H9 (cell line): ENCODE results near the gene KRTAP1-1. TPM values are rescaled to one million over a fixed set of nuclear protein-coding genes. Genes with fewer than 3 reads are reported as not detected.

Source experiments
- DNase-seq: peaks from one replicate; pipeline ENCODE4 v3.0.0-alpha.2; 2017
- H2AFZ ChIP-seq: one replicate; pipeline ENCODE4 v1.6.1; 2013; ENCODE audit warnings: mild to moderate bottlenecking, low read length, control low read depth, moderate library complexity
- H2AK5ac ChIP-seq: 2 replicates; pipeline ENCODE4 v1.6.1; 2013; ENCODE audit warnings: low read length, control low read depth, mixed read lengths; ENCODE audit not compliant: insufficient read length
- H2BK120ac ChIP-seq: one replicate; pipeline ENCODE4 v1.6.1; 2013; ENCODE audit warnings: low read depth, mild to moderate bottlenecking, low read length, control low read depth, inconsistent platforms; ENCODE audit not compliant: poor library complexity, severe bottlenecking
- H2BK12ac ChIP-seq: 2 replicates; pipeline ENCODE4 v1.6.1; 2013; ENCODE audit warnings: low read length, control low read depth, mixed read lengths, low read depth; ENCODE audit not compliant: insufficient read length
- H2BK15ac ChIP-seq: 2 replicates; pipeline ENCODE4 v1.6.1; 2013; ENCODE audit warnings: low read depth, low read length, control low read depth
- H2BK20ac ChIP-seq: one replicate; pipeline ENCODE4 v1.6.1; 2013; ENCODE audit warnings: low read depth, mild to moderate bottlenecking, low read length, control low read depth, inconsistent platforms; ENCODE audit not compliant: poor library complexity, severe bottlenecking
- H2BK5ac ChIP-seq: 2 replicates; pipeline ENCODE4 v1.6.1; 2013; ENCODE audit warnings: low read length, control low read depth, mixed read lengths; ENCODE audit not compliant: insufficient read length
- H3K14ac ChIP-seq: 2 replicates; pipeline ENCODE4 v1.6.1; 2013; ENCODE audit warnings: low read length, control low read depth; ENCODE audit not compliant: insufficient read depth
- H3K18ac ChIP-seq: 2 replicates; pipeline ENCODE4 v1.6.1; 2013; ENCODE audit warnings: low read depth, mild to moderate bottlenecking, mixed read lengths, low read length, control low read depth; ENCODE audit not compliant: insufficient read length
- H3K23ac ChIP-seq: 2 replicates; pipeline ENCODE4 v1.6.1; 2013; ENCODE audit warnings: low read length, control low read depth, mixed read lengths, low read depth; ENCODE audit not compliant: insufficient read length
- H3K23me2 ChIP-seq: 2 replicates; pipeline ENCODE4 v1.6.1; 2013; ENCODE audit warnings: low read depth, mild to moderate bottlenecking, mixed read lengths, low read length, control low read depth; ENCODE audit not compliant: insufficient read length, poor library complexity, severe bottlenecking
- H3K27ac ChIP-seq: 2 replicates; pipeline ENCODE4 v1.5.1; 2013; ENCODE audit warnings: low read length, control low read depth, mixed read lengths, low read depth; ENCODE audit not compliant: insufficient read length
- H3K27me3 ChIP-seq: 2 replicates; pipeline ENCODE4 v1.6.1; 2013; ENCODE audit warnings: low read length, control low read depth, inconsistent platforms; ENCODE audit not compliant: insufficient read depth
- H3K4ac ChIP-seq: 2 replicates; pipeline ENCODE4 v1.6.1; 2013; ENCODE audit warnings: low read depth, mild to moderate bottlenecking, control low read depth, inconsistent platforms, low read length, moderate library complexity
- H3K4me1 ChIP-seq: 2 replicates; pipeline ENCODE4 v1.6.1; 2013; ENCODE audit warnings: low read length, control low read depth, inconsistent platforms; ENCODE audit not compliant: insufficient read depth
- H3K4me2 ChIP-seq: 2 replicates; pipeline ENCODE4 v1.6.1; 2013; ENCODE audit warnings: low read length, control low read depth, mixed read lengths; ENCODE audit not compliant: insufficient read length, insufficient read depth
- H3K56ac ChIP-seq: 2 replicates; pipeline ENCODE4 v1.6.1; 2013; ENCODE audit warnings: low read depth, mild to moderate bottlenecking, mixed read lengths, low read length, control low read depth; ENCODE audit not compliant: insufficient read length
- H3K79me1 ChIP-seq: 2 replicates; pipeline ENCODE4 v1.6.1; 2013; ENCODE audit warnings: low read depth, mild to moderate bottlenecking, moderate library complexity, low read length, control low read depth, inconsistent platforms; ENCODE audit not compliant: insufficient read depth, poor library complexity, severe bottlenecking
- H3K79me2 ChIP-seq: 2 replicates; pipeline ENCODE4 v1.6.1; 2013; ENCODE audit warnings: low read length, control low read depth, inconsistent platforms; ENCODE audit not compliant: insufficient read depth
- H3K9ac ChIP-seq: 2 replicates; pipeline ENCODE4 v1.6.1; 2013; ENCODE audit warnings: low read length, control low read depth, mixed read lengths; ENCODE audit not compliant: insufficient read length; ENCODE audit errors: extremely low read depth
- H3K9me3 ChIP-seq: one replicate; pipeline ENCODE4 v1.6.1; 2013; ENCODE audit warnings: low read depth, low read length, inconsistent platforms; ENCODE audit not compliant: control insufficient read depth
- H3T11ph ChIP-seq: one replicate; pipeline ENCODE4 v1.6.1; 2013; ENCODE audit warnings: mild to moderate bottlenecking, low read length, control low read depth, inconsistent platforms
- H4K20me1 ChIP-seq: one replicate; pipeline ENCODE4 v1.6.1; 2013; ENCODE audit not compliant: control insufficient read depth, insufficient read length, insufficient read depth
- H4K5ac ChIP-seq: 2 replicates; pipeline ENCODE4 v1.6.1; 2013; ENCODE audit warnings: low read depth, mild to moderate bottlenecking, mixed read lengths, low read length, control low read depth; ENCODE audit not compliant: insufficient read length
- H4K8ac ChIP-seq: replicated peaks from 2 replicates; pipeline ENCODE4 v1.6.1; 2013; ENCODE audit warnings: low read length, control low read depth, mixed read lengths, low read depth; ENCODE audit not compliant: insufficient read length
- H4K91ac ChIP-seq: 2 replicates; pipeline ENCODE4 v1.6.1; 2013; ENCODE audit warnings: low read depth, mild to moderate bottlenecking, moderate library complexity, mixed read lengths, low read length, control low read depth; ENCODE audit not compliant: insufficient read length
- H3K27ac Mint-ChIP-seq, 3 experiments: 2 replicates in 2 of 3; 3 replicates in 1 of 3; pipeline ENCODE4 v1.8.0; 2020 to 2021; ENCODE audit warnings: mixed read lengths in 3 of 3, mild to moderate bottlenecking in 1 of 3, moderate library complexity in 1 of 3
- H3K27me3 Mint-ChIP-seq: 2 replicates; pipeline ENCODE4 v1.8.0; 2021; ENCODE audit warnings: low read depth, mild to moderate bottlenecking, moderate library complexity, mixed read lengths
- H3K36me3 Mint-ChIP-seq, 3 experiments: 2 replicates in 2 of 3; 3 replicates in 1 of 3; pipeline ENCODE4 v1.8.0; 2020 to 2021; ENCODE audit warnings: low read depth in 3 of 3, mixed read lengths in 3 of 3; ENCODE audit not compliant: insufficient read depth in 1 of 3
- H3K4me1 Mint-ChIP-seq, 2 experiments: 2 replicates each; pipeline ENCODE4 v1.8.0; 2020; ENCODE audit warnings: mixed read lengths in 2 of 2
- H3K4me3 Mint-ChIP-seq, 2 experiments: 2 replicates in 1 of 2; 3 replicates in 1 of 2; pipeline ENCODE4 v1.8.0; 2020 to 2021; ENCODE audit warnings: mild to moderate bottlenecking in 2 of 2, mixed read lengths in 2 of 2, moderate library complexity in 1 of 2
- H3K9me3 Mint-ChIP-seq, 2 experiments: 2 replicates in 1 of 2; 3 replicates in 1 of 2; pipeline ENCODE4 v1.8.0; 2020; ENCODE audit warnings: mild to moderate bottlenecking in 2 of 2, mixed read lengths in 2 of 2, moderate library complexity in 1 of 2
- WGBS: extraction: QIAGEN DNeasy Blood & Tissue Kit; methylation state at CpG from one replicate; pipeline ENCODE4 v1.1.7; 2013; ENCODE audit warnings: missing lambda C conversion rate, low lambda C conversion rate, mixed read lengths; ENCODE audit not compliant: insufficient read length; ENCODE audit errors: extremely low coverage; 5-methylcytosine and 5-hydroxymethylcytosine counted together
- total RNA-seq: library from RNA; stranded (reverse); gene quantifications from 2 replicates; pipeline ENCODE4 v1.2.1, GENCODE V29; 2021
- TF ChIP-seq, protein P1 (sequence below): fragments of 200-600 bp; sonication (generic); conservative IDR thresholded peaks from 3 replicates; pipeline ENCODE4 v1.8.0; 2021; ENCODE audit warnings: antibody characterized with exemption, mild to moderate bottlenecking

KRTAP1-1 gene
- total RNA-seq, 1 experiment from 2014 or later = not detected

DNA sequence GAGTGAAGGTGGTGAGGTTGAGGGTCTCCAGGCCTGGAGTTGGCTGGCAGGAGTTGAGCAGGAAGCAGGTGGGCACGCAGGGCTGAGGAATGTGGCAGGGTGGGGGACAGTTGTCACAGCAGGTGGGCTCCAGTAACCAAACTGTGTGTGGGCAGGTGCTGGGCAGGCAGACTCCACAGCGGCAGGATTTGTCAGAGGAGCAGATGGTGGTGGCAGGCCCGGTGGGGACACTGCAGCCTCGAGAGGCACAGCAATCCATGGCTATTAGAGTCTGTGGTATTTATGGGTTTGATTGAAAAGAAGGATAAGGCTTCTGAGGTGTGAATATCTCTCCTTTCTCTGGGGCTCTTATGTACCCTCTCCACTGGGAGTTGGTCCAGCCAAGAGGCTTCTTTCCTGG lies 47.4 kb downstream of the KRTAP1-1 start, which contains the start of gene KRTAP3-3:
TSS of gene KRTAP3-3 (minus strand) at position 326 of the 400 bp plus-strand sequence. CDS start at position 259, 67 bp downstream.
- Histone ChIP-seq H2BK5ac (no peak within 1 kb of the TSS), H3K79me2 (no peaks in the 10 kb centered on the region), H3K9ac (no peak within 1 kb of the TSS), H4K20me1 (no peaks in the 10 kb centered on the region), H2BK120ac (no peak within 1 kb of the TSS), H3K27ac (no peak within 1 kb of the TSS), H3K4ac (no peak within 1 kb of the TSS), H2BK20ac (no peak within 1 kb of the TSS), H2BK12ac (no peak within 1 kb of the TSS), H3T11ph (no peak within 1 kb of the TSS), H3K18ac (no peak within 1 kb of the TSS), H3K23ac (no peak within 1 kb of the TSS), H3K4me2 (no peak within 1 kb of the TSS), H4K8ac (no peak within 1 kb of the TSS), H3K4me1 (no peaks in the 10 kb centered on the region), H3K56ac (no peak within 1 kb of the TSS), H2AK5ac (no peak within 1 kb of the TSS), H3K23me2 (no peaks in the 10 kb centered on the region), H2BK15ac (no peak within 1 kb of the TSS), H4K91ac (no peak within 1 kb of the TSS), H3K14ac (no peak within 1 kb of the TSS), H3K9me3 (no peaks in the 10 kb centered on the region), H3K27me3 (no peaks in the 10 kb centered on the region), H3K79me1 (no peaks in the 10 kb centered on the region), H2AFZ (no peak within 1 kb of the TSS), H4K5ac (no peak within 1 kb of the TSS)
- H3K4me1 Mint-ChIP-seq = peaks cover 0 to 3% of the 10 kb centered on the region in 2 experiments; a peak in 1 of 4 replicates
- no peaks in the 10 kb centered on the region; the same call in 1 of the 2 replicates for H3K27me3 Mint-ChIP-seq
- H3K4me3 Mint-ChIP-seq = no peak within 1 kb of the TSS
- no CpG with 5 or more reads among the region's 4 CpGs for WGBS
- H3K27ac Mint-ChIP-seq = peak within 1 kb of the TSS in 2 of 3 experiments; percentile 66 to 84; a peak in 4 of 7 replicates
- H3K9me3 Mint-ChIP-seq = no peaks in the 10 kb centered on the region
- DNase-seq = no peak
- TF ChIP-seq, protein P1, sequence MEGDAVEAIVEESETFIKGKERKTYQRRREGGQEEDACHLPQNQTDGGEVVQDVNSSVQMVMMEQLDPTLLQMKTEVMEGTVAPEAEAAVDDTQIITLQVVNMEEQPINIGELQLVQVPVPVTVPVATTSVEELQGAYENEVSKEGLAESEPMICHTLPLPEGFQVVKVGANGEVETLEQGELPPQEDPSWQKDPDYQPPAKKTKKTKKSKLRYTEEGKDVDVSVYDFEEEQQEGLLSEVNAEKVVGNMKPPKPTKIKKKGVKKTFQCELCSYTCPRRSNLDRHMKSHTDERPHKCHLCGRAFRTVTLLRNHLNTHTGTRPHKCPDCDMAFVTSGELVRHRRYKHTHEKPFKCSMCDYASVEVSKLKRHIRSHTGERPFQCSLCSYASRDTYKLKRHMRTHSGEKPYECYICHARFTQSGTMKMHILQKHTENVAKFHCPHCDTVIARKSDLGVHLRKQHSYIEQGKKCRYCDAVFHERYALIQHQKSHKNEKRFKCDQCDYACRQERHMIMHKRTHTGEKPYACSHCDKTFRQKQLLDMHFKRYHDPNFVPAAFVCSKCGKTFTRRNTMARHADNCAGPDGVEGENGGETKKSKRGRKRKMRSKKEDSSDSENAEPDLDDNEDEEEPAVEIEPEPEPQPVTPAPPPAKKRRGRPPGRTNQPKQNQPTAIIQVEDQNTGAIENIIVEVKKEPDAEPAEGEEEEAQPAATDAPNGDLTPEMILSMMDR = no peak
- no peaks in the 10 kb centered on the region; a peak in 1 of 7 replicates for H3K36me3 Mint-ChIP-seq
